GM23338 (cell line): ENCODE data around the gene KIFC3.

ENCODE experiments used
- CTCF ChIP-seq, 2 experiments: fragments of 200-600 bp in 1 of 2; sonication (generic) in 1 of 2; conservative IDR thresholded peaks; 2 replicates each; pipeline versions ENCODE4 v1.5.1 to v1.6.1; 2016 to 2017; ENCODE audit warnings: antibody characterized with exemption in 2 of 2, low read depth in 2 of 2, mild to moderate bottlenecking in 2 of 2, moderate library complexity in 1 of 2
- EZH2 ChIP-seq: fragments of 200-600 bp; sonication (generic); IDR thresholded peaks from one replicate; pipeline ENCODE4 v1.8.0; 2017; ENCODE audit warnings: antibody characterized with exemption, mild to moderate bottlenecking, low read depth; ENCODE audit not compliant: unreplicated experiment
- EZH2phosphoT487 ChIP-seq: fragments of 200-600 bp; sonication (generic); IDR thresholded peaks from one replicate; pipeline ENCODE4 v1.8.1; 2018; ENCODE audit warnings: antibody characterized with exemption; ENCODE audit not compliant: unreplicated experiment
- POLR2AphosphoS5 ChIP-seq: IDR thresholded peaks from 2 replicates; pipeline ENCODE4 v1.6.1; 2016; ENCODE audit warnings: antibody characterized with exemption, low read depth
- ZNF114 ChIP-seq: fragments of 250-450 bp; sonication (Bioruptor Pico); IDR thresholded peaks from 2 replicates; pipeline ENCODE4 v1.5.0; 2020; ENCODE audit warnings: mild to moderate bottlenecking, moderate library complexity
- ZNF331 ChIP-seq: fragments of 250-450 bp; sonication (Bioruptor Pico); IDR thresholded peaks from 2 replicates; pipeline ENCODE4 v1.5.0; 2020; ENCODE audit warnings: low read depth, mild to moderate bottlenecking, moderate library complexity

GRCh38 chr16:57774705-57775285, 27.5 kb downstream of the KIFC3 start:
- TF ChIP-seq POLR2AphosphoS5 (no peak), ZNF114 (CRISPR knock-in tag) (no peak), CTCF (conservative IDR thresholded peaks at IDR 0.05; ENCODE audit: low read depth in 2 of 2) (no peak), EZH2phosphoT487 (no peak), ZNF331 (CRISPR knock-in tag) (no peak), EZH2 (no peak)
